Measurements from ENCODE around the gene OGDH. TPM values are rescaled to one million over a fixed set of nuclear protein-coding genes. Genes with fewer than 3 reads are reported as not detected.
A peak's percentile ranks its signal among the peaks of the same experiment; 100 is the strongest.
"Not testable (repeated sequence)": the region's sequence is repeated elsewhere in the genome, so short reads cannot be mapped to it uniquely, and the experiment has no call there.

Gene OGDH
- total RNA-seq, 1 donor from 2014 or later: 53.1 TPM

- no peak for DNase-seq
Observed at GRCh38 chr7:44580945-44581878, 25.2 kb upstream of the OGDH start.

- peak; percentile 99 for DNase-seq
Observed at GRCh38 chr7:44581879-44582603, 24.4 kb upstream of the OGDH start, which contains the start of gene TMED4. TSS of gene TMED4 (minus strand) at chr7:44582231. CDS start at chr7:44582206, 25 bp downstream.

DNA sequence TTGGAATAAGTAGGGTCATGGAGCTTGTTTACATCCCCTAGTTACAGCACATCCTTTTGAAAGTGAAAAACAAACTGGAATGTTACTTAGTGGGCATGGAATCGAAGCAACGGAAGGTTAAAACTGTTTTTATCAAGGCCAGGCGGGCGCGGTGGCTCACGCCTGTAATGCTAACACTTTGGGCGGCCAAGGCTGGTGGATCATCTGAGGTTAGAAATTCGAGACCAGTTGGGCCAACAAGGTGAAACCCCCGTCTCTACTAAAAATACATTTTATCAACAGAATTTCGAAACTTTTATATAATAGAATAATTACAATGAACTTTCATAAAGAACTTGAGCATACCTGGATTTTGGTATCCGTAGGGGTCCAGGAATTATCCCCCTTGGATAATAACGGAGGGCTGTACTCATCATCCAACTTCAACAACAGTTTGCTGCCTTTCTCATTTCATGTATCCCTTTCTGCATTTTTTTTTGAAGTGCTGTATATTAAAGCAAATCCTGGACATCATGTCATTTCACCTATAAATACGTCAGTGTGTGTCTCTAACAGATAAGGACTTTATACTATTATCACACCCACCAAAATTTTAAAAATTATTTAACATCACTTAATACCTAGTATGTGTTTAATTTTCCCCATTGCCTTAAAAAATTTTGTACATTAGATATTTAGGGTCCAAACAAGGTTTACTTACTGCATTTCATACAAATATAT lies 23.1 kb upstream of the OGDH start:
- no peak for DNase-seq

- peak; percentile 36 for DNase-seq
Observed at GRCh38 chr7:44587843-44588711, 18.4 kb upstream of the OGDH start.

- no peak for DNase-seq
Observed at GRCh38 chr7:44590910-44591309, 15.5 kb upstream of the OGDH start.

- DNase-seq: no peak
Observed at GRCh38 chr7:44595934-44596635, 10.3 kb upstream of the OGDH start.

GRCh38 chr7:44597181-44597580 lies 9.2 kb upstream of the OGDH start:
- DNase-seq: not testable (repeated sequence)

DNA sequence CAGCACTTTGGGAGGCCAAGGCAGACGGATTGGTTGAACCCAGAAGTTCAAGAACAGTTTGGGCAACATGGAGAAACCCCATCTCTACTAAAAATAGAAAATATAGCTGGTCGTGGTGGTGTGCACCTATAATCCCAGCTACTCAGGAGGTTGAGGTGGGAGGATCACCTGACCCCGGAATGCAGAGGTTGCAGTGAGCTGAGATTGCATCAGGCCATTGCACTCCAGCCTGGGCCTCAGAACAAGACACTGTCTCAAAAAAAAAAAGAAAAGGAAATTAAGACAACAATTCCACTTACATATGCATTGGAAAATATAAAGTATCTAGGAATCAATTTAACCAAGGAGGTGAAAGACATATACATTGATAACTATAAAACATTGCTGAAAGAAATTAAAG lies 7.2 kb upstream of the OGDH start:
- DNase-seq: no peak

- DNase-seq: no peak
Observed at GRCh38 chr7:44602576-44602910, 3.9 kb upstream of the OGDH start.

DNA sequence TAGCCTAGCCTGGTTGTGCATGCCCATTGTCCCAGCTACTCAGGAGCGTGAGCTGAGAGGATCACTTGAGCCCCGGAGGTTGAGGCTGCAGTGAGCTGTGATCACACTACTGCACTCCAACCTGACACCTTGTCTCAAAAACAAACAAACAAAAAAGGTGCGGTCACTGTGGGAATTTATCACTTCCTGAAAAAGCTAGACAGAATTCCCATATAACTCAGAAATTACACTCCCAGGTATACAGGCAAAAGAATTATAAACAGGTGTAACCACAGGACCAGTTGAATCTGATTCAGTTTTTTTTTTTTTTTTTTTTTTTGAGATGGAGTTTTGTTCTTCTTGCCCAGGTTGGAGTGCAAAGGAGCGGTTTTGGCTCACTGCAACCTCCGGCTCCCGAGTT lies 3.2 kb upstream of the OGDH start:
- no peak for DNase-seq

- DNase-seq: no peak
Observed at GRCh38 chr7:44604941-44605340, 1.5 kb upstream of the OGDH start.

GRCh38 chr7:44607141-44608068 lies 978 bp downstream of the OGDH start:
- DNase-seq: no peak

DNA sequence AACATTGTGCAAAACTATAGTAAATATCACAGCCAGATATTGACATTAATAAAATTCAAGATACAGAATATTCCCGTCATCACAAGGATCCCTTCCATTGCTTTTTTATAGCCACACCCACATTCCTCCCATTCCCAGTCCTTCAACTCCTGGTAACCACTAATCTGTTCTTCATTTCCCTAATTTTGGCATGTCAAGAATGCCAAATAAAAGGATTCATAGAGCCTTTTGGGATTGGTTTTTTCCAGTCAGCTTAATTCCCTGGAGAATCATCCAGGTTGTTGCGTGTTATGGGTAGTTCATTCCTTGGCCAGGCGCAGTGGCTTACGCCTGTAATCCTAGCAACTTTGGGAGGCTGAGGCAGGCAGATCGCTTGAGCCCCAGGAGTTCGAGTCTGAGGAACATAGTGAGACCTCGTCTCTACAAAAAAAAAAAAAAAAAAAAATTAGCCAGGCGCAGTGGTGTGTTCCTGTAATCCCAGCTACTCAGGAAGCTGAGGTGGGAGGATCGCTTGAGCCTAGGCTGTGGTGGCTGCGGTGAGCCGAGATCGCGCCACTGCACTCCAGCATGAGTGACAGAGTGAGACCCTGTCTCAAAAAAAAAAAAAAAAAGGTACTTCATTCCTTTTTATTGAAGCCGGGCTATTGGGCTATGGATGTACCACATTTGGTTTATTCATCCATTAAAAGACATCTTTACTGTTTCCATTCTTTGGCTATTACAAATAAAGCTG lies 2.7 kb downstream of the OGDH start:
- DNase-seq: no peak

DNA sequence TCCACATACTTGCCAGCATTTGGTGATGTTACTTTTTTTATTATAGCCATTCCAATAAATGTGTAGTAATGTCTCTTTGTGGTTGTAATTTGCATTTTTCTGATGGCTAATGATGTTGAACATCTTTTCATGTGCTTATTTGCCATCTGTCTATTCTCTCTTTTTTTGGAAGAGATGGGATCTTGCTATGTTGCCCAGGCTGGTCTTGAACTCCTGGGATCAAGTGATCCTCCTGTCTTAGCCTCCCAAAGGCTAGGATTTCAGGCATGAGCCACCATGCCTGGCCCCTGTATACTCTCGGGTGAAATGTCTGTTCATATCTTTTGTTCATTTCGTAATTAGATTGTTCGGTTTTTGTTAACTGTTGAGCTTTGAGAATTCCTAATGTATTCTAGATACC lies 3.4 kb downstream of the OGDH start:
- no peak for DNase-seq

GRCh38 chr7:44615149-44615611 lies 8.8 kb downstream of the OGDH start:
- DNase-seq: no peak

GRCh38 chr7:44615793-44616192 lies 9.4 kb downstream of the OGDH start:
- no peak for DNase-seq

GRCh38 chr7:44616545-44616944 lies 10.1 kb downstream of the OGDH start:
- no peak for DNase-seq

- DNase-seq: no peak
Observed at GRCh38 chr7:44617225-44617890, 10.9 kb downstream of the OGDH start.

- DNase-seq: no peak
Observed at GRCh38 chr7:44618045-44618444, 11.6 kb downstream of the OGDH start.
